Right renal cortex interstitium (tissue), 3 donors: ENCODE data around the gene ABHD13. TPM values are rescaled to one million over a fixed set of nuclear protein-coding genes. Genes with fewer than 3 reads are reported as not detected.
"Not testable (repeated sequence)": the region's sequence is repeated elsewhere in the genome, so short reads cannot be mapped to it uniquely, and the experiment has no call there.

Source experiments
- DNase-seq, 3 donors: peaks; one replicate each; pipeline ENCODE4 v3.0.0-alpha.2; 2013; ENCODE audit warnings: low read depth in 3 of 3, low spot score in 2 of 3
- polyA plus RNA-seq, 3 donors: library from polyadenylated mRNA; unstranded; fragments of 120-200 nt; gene quantifications; one replicate each; pipeline ENCODE4 v1.2.1, GENCODE V29; 2013; ENCODE audit not compliant: insufficient read length in 3 of 3

The ABHD13 gene
- polyA plus RNA-seq = 10 to 100 TPM; 14.4 to 17.9 (median 16.6) TPM

- peak; percentile 86 to 89 (median 88) for DNase-seq
Measured at GRCh38 chr13:108218044-108218974, at the start of gene ABHD13. Gene ABHD13 (plus strand): TSS chr13:108218392. CDS start chr13:108229219, 10,827 bp downstream.

GRCh38 chr13:108168929-108169328, 49.3 kb upstream of the ABHD13 start:
- DNase-seq = no peak

- DNase-seq = no peak
Measured at GRCh38 chr13:108176685-108177274, 41.4 kb upstream of the ABHD13 start.

GRCh38 chr13:108178078-108178477, 40.1 kb upstream of the ABHD13 start:
- DNase-seq = no peak

GRCh38 chr13:108182652-108183051, 35.5 kb upstream of the ABHD13 start:
- DNase-seq = no peak

- DNase-seq = no peak
Measured at GRCh38 chr13:108185223-108185622, 33.0 kb upstream of the ABHD13 start.

- no peak for DNase-seq
Measured at GRCh38 chr13:108188260-108188659, 29.9 kb upstream of the ABHD13 start.

GRCh38 chr13:108190897-108191296, 27.3 kb upstream of the ABHD13 start:
- no peak for DNase-seq

- no peak for DNase-seq
Measured at GRCh38 chr13:108193806-108194205, 24.4 kb upstream of the ABHD13 start.

GRCh38 chr13:108194435-108194936, 23.7 kb upstream of the ABHD13 start:
- no peak for DNase-seq

- no peak for DNase-seq
Measured at GRCh38 chr13:108195146-108195545, 23.0 kb upstream of the ABHD13 start.

- DNase-seq = no peak
Measured at GRCh38 chr13:108195861-108196260, 22.3 kb upstream of the ABHD13 start.

- DNase-seq = no peak
Measured at GRCh38 chr13:108200781-108201398, 17.3 kb upstream of the ABHD13 start.

GRCh38 chr13:108210551-108210950, 7.6 kb upstream of the ABHD13 start:
- no peak for DNase-seq

GRCh38 chr13:108212886-108213285, 5.3 kb upstream of the ABHD13 start:
- DNase-seq = no peak

- DNase-seq = no peak
Measured at GRCh38 chr13:108213946-108214345, 4.2 kb upstream of the ABHD13 start.

- DNase-seq = no peak
Measured at GRCh38 chr13:108214441-108215271, 3.5 kb upstream of the ABHD13 start.

GRCh38 chr13:108215436-108215835, 2.8 kb upstream of the ABHD13 start, which contains the start of gene LIG4:
Gene LIG4 (minus strand): TSS chr13:108215536. CDS start chr13:108211268, 4,268 bp downstream.
- DNase-seq = peak; percentile 80 to 87 (median 82)

GRCh38 chr13:108217307-108218043, 717 bp upstream of the ABHD13 start:
- DNase-seq = not testable (repeated sequence)
